ENCODE results near the gene CHD2.

CHD2 gene

DNA sequence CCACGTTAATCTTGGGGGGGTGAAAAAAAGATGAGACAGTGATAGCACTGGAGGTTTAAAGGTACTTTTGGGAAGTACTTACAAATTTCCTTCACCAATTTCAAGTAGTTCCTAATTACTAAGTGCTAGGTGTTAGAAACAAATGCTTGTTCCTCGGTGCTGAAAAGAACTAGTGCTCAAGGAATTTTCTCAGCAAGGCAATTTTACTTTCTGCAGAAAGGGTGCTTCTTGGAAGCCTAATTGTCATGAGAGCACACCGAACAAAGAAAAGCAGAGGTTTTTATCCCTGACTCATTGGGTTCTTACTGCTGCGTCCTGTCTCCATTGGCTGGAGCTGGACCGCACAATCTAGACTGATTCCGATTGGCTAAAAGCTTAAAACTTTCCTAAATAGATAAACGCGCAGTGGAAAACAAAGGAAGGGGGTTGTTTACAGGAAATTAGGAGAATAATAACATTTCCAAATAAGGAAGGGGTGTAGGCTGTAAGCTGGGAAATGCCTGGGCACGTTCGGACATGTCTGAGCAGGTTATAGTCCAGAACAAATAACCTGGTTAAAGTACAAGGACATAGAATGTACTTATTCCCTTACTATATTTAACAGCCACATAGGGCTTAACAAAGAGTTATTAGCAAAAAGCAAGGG lies 49.6 kb downstream of the CHD2 start:
- H3K4me3 ChIP-seq (ENCODE audit: low read depth, low read length): no peak overlapping the region
- TF ChIP-seq, protein P1, sequence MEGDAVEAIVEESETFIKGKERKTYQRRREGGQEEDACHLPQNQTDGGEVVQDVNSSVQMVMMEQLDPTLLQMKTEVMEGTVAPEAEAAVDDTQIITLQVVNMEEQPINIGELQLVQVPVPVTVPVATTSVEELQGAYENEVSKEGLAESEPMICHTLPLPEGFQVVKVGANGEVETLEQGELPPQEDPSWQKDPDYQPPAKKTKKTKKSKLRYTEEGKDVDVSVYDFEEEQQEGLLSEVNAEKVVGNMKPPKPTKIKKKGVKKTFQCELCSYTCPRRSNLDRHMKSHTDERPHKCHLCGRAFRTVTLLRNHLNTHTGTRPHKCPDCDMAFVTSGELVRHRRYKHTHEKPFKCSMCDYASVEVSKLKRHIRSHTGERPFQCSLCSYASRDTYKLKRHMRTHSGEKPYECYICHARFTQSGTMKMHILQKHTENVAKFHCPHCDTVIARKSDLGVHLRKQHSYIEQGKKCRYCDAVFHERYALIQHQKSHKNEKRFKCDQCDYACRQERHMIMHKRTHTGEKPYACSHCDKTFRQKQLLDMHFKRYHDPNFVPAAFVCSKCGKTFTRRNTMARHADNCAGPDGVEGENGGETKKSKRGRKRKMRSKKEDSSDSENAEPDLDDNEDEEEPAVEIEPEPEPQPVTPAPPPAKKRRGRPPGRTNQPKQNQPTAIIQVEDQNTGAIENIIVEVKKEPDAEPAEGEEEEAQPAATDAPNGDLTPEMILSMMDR (IDR thresholded peaks at IDR 0.05; ENCODE audit: low read depth, low read length, missing control alignments): no peak
- no peak for DNase-seq (ENCODE audit: low read depth)

DNA sequence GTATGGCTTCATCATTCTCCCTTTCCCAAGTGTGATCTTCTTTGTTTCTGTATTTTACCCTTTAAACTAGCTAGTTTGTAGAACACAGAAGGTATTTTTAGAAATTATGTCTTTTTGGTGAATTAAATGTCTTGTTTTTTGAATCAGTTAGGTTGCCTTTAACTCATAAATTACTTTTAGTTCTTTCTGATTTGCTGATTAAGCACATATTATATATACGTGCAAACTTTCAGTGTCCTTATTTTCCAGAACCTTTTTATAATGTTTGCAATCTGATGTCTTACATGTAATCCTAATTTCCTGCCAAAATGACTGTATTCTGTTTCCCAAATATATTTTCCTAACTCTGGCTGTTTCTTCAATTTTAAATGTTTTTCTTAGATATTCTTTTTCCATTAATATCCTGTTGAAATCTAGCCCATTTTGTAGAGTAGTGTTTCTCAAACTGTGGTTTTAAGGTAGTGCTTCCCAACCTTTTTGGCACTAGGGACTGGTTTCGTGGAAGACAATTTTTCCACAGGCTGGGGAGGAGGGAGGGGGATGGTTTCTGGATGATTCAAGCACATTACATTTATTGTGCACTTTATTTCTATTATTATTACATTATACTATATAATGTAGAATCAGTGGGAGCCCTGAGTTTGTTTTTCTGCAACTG lies 51.8 kb downstream of the CHD2 start:
- DNase-seq (ENCODE audit: low read depth): no peak
- H3K4me3 ChIP-seq (ENCODE audit: low read depth, low read length): no peak overlapping the region
- TF ChIP-seq, protein P1 (IDR thresholded peaks at IDR 0.05; ENCODE audit: low read depth, low read length, missing control alignments): no peak

DNA sequence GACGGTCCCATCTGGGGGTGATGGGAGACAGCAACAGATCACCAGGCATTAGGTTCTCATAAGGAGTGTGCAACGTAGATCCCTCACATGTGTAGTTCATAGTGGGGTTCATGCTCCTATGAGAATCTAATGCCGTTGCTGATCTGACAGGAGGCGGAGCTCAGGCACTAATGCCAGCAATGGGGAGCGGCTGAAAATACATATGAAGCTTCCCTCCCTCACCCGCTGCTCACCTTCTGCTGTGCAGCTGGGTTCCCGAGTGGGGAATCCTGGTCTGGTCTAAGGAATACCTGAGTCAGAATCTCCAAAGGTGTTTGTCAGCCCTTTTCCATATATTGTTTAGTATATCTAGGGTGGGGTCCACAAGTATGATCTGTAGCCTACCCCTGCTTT lies 52.3 kb downstream of the CHD2 start:
- no peak overlapping the region for H3K4me3 ChIP-seq (ENCODE audit: low read depth, low read length)
- TF ChIP-seq, protein P1 (IDR thresholded peaks at IDR 0.05; ENCODE audit: low read depth, low read length, missing control alignments): no peak
- DNase-seq (ENCODE audit: low read depth): no peak

DNA sequence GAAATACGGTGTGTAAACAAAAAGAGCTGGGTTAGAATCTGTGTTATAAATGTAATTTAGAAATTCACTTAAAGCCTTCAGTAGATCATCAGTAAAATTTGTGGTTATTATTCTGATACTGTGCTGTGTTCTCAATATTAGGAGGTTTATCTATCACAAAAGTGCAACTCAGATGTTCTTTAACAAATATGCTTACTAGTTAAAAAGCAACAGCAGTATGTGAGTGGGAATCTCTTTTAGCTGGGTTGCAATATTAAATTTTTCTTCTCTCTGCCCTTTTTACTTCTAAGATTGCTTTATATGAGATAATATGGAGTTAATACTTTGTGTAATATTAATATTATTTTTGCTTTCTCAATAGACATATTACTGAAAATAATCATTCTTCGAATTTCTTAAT lies 53.4 kb downstream of the CHD2 start:
- no peak overlapping the region for H3K4me3 ChIP-seq (ENCODE audit: low read depth, low read length)
- DNase-seq (ENCODE audit: low read depth): no peak
- TF ChIP-seq, protein P1 (IDR thresholded peaks at IDR 0.05; ENCODE audit: low read depth, low read length, missing control alignments): no peak

DNA sequence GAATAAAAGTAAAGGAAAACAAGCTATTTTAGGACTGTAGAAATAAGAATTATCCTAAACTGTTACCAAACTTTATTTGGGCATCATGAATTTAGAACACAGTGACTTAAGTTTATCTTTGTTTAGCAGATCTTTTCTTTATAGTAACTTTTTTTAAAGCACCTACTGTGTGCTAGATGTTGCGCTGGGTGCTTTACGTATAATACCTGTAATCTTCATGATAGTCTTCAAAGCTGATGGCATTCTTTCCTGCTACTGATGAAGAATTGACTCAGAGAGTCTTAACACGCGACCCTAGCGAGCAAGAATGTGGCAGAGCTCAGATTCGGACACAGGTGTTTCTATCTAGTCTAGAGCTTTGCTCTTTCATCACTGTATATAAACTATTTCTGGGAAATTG lies 53.9 kb downstream of the CHD2 start:
- H3K4me3 ChIP-seq (ENCODE audit: low read depth, low read length): no peak overlapping the region
- no peak for DNase-seq (ENCODE audit: low read depth)
- TF ChIP-seq, protein P1 (IDR thresholded peaks at IDR 0.05; ENCODE audit: low read depth, low read length, missing control alignments): no peak

DNA sequence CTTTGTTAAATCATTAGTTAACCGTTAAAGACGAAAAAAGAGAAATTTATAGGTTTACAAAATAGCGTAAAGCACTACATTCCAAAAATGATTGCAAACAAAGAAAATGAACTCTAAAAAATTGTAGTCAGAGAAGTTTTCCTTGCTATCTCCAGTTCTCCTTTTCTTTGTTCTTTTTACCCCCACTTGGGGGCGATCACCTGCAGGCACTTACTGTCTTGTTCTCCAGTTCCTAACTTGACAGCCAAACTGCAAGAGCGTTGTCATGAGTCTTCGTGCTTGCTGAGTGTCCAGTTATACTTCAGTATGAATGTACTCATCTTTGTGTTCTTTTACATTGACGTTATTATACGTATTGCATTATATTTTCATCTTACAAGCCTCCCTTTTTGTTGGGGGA lies 54.5 kb downstream of the CHD2 start:
- TF ChIP-seq, protein P1 (IDR thresholded peaks at IDR 0.05; ENCODE audit: low read depth, low read length, missing control alignments): peak; percentile 40
- H3K4me3 ChIP-seq (ENCODE audit: low read depth, low read length): no peak overlapping the region
- no peak for DNase-seq (ENCODE audit: low read depth)

DNA sequence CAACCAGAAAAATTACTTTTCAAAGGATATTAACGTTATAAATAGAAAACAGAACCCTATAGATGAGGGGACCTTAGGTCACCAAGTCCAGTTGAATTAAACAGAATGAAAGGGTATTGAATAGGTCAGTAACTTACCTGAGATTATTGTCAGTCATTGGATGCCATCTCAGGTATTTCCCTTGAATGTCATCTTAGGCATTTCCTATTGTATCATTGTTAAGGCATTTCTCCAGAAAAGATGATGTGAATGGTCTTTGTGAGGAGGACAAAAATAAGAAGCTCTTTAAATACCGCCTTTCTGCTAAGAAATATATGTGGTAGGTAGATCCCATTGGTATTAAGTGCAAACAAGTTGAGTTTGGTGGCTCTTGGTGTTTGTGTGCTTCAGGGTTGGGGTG lies 55.6 kb downstream of the CHD2 start:
- no peak for DNase-seq (ENCODE audit: low read depth)
- H3K4me3 ChIP-seq (ENCODE audit: low read depth, low read length): no peak overlapping the region
- TF ChIP-seq, protein P1 (IDR thresholded peaks at IDR 0.05; ENCODE audit: low read depth, low read length, missing control alignments): no peak
